Kidney epithelial cell (primary cell): ENCODE data around the gene TSPO. TPM values are rescaled to one million over a fixed set of nuclear protein-coding genes. Genes with fewer than 3 reads are reported as not detected.
"Not testable (repeated sequence)": the region's sequence is repeated elsewhere in the genome, so short reads cannot be mapped to it uniquely, and the experiment has no call there.

Experiments
- DNase-seq: peaks from one replicate; pipeline ENCODE4 v3.0.0-alpha.2; 2010; ENCODE audit warnings: low read depth
- H3K27me3 ChIP-seq: 2 replicates; pipeline ENCODE4 v1.6.0; 2011; ENCODE audit warnings: low read length; ENCODE audit not compliant: control insufficient read depth, insufficient read depth
- H3K36me3 ChIP-seq: 2 replicates; pipeline ENCODE4 v1.5.1; 2011; ENCODE audit warnings: low read length; ENCODE audit not compliant: control insufficient read depth, insufficient read depth
- H3K4me3 ChIP-seq: 2 replicates; pipeline ENCODE4 v1.5.1; 2011; ENCODE audit warnings: low read depth, mild to moderate bottlenecking, control low read depth, low read length
- total RNA-seq: library from RNA; depleted of rRNA; stranded (reverse); fragments of >200 nt; gene quantifications from 2 replicates; pipeline ENCODE4 v1.2.3, GENCODE V29; 2015
- TF ChIP-seq, protein P1 (sequence below): IDR thresholded peaks from 2 replicates; pipeline ENCODE4 v1.5.1; 2011; ENCODE audit warnings: mild to moderate bottlenecking, moderate library complexity, low read length, control low read depth, inconsistent platforms; ENCODE audit not compliant: insufficient read depth, poor library complexity, severe bottlenecking

Gene TSPO
- 394 and 515 TPM in 2 replicates for total RNA-seq

DNA sequence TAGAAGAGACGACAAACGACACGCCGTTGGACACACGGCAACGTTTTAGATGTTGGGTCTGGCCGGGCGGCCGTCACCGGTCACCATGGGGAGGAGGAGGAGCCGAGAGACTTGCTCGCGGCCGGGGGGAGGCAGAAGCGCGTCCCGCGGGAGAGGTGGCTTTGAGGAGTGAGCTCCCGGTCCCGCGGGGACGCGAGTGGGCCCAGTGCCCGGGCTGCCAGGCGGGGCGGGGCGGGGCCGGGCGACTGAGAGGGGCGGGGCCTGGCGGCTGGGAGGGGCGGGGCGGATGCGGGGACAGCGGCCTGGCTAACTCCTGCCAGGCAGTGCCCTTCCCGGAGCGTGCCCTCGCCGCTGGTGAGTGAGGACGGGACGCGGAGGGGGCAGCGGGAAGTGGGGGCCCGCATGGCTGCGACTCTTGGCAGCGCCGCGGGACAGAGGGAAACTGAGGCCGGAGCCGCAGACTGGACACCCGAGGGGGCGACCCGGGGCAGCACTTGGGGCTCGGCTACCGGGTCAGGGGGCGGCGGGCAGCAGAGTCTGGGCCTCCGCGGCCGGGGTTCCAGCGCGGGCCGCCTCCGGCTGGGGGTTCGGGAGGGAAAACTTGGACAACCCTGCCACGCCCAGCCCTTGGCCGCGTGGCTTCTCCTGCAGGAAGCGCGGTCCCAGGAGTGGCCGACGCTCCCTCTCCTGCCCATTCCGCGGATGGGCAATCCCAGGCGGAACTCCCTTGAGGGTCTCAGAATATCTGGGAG lies at the start of gene TSPO:
TSPO (plus strand) TSS at position 309 of the 752 bp plus-strand sequence. CDS start 7,680 bp downstream, outside the sequence.
- TF ChIP-seq, protein P1, sequence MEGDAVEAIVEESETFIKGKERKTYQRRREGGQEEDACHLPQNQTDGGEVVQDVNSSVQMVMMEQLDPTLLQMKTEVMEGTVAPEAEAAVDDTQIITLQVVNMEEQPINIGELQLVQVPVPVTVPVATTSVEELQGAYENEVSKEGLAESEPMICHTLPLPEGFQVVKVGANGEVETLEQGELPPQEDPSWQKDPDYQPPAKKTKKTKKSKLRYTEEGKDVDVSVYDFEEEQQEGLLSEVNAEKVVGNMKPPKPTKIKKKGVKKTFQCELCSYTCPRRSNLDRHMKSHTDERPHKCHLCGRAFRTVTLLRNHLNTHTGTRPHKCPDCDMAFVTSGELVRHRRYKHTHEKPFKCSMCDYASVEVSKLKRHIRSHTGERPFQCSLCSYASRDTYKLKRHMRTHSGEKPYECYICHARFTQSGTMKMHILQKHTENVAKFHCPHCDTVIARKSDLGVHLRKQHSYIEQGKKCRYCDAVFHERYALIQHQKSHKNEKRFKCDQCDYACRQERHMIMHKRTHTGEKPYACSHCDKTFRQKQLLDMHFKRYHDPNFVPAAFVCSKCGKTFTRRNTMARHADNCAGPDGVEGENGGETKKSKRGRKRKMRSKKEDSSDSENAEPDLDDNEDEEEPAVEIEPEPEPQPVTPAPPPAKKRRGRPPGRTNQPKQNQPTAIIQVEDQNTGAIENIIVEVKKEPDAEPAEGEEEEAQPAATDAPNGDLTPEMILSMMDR = no peak
- peak within 1 kb of the TSS; percentile 76 for H3K4me3 ChIP-seq
- no peaks in the 10 kb centered on the region for H3K36me3 ChIP-seq
- no peaks in the 10 kb centered on the region for H3K27me3 ChIP-seq
- no peak for DNase-seq

DNA sequence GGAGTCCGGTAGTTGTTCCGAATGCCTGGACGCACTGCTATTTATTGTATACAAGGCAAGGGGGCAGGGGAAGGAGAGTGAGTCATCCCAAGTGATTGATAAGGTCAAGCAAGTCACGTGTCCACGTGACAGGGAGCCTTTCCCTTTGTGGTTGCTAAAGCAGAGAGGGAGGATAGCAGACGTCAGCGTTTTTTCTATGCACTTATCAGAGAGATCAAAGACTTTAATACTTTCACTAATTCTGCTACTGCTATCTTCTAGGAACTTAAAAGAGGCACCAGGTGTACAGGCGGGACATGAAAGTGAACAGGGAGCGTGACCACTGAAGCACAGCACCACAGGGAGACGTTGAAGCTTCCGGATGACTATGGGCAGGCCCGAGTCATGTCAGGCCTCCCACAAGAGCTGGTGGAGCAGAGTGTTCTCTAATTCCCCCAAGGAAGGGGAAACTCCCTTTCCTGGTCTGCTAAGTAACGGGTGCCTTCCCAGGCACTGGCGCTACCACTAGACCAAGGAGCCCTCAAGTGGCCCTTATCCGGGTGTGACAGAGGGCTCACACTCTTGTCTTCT lies 47.2 kb upstream of the TSPO start:
- H3K27me3 ChIP-seq, H3K36me3 ChIP-seq, H3K4me3 ChIP-seq: not testable (repeated sequence)
- peak; percentile 50 for DNase-seq

DNA sequence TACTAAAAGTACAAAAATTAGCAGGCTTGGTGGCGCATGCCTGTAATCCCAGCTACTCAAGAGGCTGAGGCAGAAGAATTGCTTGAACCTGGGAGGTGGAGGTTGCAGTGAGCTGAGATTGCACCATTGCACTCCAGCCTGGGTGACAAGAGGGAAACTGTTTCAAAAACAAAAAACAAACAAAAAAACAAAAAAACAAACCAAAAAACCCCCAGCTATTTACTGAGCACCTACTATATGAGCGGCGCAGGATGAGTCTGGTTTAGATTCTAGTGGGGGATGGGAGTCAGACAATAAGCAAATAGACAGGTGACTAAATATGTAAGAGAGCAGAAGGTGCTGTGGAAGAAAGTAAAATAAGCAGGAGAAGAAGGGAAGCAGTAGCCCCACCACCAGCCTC lies 46.4 kb upstream of the TSPO start:
- not testable (repeated sequence) for H3K36me3 ChIP-seq, H3K4me3 ChIP-seq, DNase-seq, H3K27me3 ChIP-seq

DNA sequence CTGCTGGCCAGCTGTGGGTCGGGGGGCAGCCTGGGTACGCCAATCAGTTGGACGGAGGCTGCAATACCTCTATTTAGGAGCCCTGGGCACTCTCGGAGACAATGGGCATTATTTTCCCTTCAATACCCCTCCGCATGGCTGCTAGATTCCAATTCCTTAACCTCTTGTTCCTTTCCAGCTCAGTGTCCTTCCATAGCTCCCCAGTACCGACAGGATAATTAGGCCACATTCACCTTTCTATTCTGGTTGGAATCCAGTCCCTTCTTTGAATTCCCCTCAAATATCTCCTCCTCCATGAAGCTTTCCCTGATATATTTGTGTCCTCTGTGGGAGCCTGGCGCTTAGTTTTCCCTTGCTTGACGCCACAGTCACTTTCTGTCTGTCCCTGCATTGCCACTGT lies 45.1 kb upstream of the TSPO start:
- Histone ChIP-seq H3K36me3 (no peaks in the 10 kb centered on the region), H3K4me3 (no peak overlapping the region), H3K27me3 (peaks cover 16% of the 10 kb centered on the region)
- TF ChIP-seq, protein P1 = no peak
- DNase-seq = no peak

DNA sequence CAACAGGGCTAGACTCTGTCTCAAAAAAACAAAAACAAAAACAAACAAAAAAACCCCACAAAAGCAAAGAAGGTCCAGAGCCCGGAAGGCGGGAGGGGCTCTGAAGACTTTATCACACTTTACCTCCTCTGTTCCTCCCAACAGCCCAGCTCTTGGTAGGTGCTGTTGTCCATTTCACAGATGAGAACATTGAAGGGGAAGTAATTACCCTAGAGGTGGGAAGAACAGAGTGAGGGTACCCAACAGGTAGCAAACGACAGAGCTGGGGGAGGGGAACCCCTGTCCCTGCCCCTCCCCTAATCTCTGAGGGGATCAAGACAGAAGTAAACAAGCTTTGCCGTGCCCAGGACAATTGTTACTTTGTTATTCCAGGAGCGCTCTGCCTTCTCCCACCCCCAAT lies 41.8 kb upstream of the TSPO start:
- H3K4me3 ChIP-seq = no peak overlapping the region
- H3K27me3 ChIP-seq = peaks cover 23% of the 10 kb centered on the region
- TF ChIP-seq, protein P1 = no peak
- no peaks in the 10 kb centered on the region for H3K36me3 ChIP-seq
- no peak for DNase-seq

DNA sequence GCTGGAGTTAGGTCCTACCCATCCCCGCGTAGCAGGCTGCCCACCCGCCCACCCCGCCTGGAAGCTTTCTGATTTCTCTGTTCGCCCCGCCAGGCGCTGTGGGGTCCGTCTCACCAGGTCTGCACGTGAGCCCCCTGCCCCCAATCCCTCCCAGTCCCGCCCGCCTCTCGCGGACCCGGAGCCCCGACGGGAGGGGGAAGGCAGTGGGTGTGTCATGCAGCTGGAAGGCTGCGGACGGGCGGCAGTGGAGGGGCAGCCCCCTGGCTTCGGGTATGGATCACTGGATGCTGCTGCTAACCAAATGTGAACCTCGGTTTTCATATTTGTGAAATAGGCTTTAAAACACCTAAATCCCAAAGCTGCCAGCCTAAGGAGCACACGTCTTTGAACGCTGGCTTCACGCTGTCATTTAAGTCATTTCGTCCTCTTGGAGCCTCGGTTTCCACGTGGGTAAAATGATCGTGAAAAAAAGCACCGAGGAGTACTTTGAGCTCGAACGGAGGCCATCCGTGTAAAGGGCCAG lies 41.4 kb upstream of the TSPO start:
- H3K27me3 ChIP-seq = peaks cover 23% of the 10 kb centered on the region
- TF ChIP-seq, protein P1 = no peak
- peak overlapping the region; percentile 45 for H3K4me3 ChIP-seq
- DNase-seq = no peak
- no peaks in the 10 kb centered on the region for H3K36me3 ChIP-seq
